ENCODE results near the gene VWA1. TPM values are rescaled to one million over a fixed set of nuclear protein-coding genes. Genes with fewer than 3 reads are reported as not detected.
"Not testable (repeated sequence)": the region's sequence is repeated elsewhere in the genome, so short reads cannot be mapped to it uniquely, and the experiment has no call there.

The VWA1 gene
- total and polyA plus RNA-seq, 10 of the 15 experiments (the other 5 are each of a cell fraction or from before 2014, with no cell fraction given): 0.02 to 1.7 (median 0.32) TPM; not detected in 2

DNA sequence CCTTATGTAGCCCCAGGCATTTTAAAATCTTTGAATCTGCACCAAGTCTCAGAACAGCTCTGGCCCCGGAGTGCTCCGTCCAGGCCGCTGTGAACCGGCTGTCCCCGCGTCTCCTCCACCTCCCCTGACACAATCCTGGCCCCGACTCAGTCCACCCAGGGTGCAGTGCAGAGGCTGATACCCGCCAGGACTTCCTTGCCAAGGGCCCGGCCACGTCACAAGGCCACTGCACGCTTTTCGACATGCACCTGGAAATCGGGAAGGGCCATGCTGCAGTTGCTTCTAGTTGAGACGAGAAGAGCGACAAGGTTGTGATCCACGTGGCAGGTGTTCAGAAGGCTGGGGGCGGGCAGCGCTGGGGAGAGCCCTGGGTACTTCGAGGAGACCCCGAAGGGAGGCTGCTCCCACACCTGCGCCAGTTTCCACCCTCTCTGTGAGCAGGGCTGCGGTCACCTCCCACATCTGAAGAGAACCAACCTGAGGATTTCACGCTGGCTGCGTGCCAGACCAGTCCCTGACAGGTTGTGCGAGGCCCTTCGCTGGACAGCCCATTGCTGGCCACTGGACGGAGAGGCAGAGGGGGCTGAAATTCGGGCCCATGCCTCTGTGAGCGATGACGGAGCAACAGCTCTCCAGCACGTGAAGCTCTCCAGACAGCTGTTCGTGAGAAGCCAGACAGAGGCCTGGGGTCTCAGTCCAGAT lies 6.7 kb downstream of the VWA1 start:
- SMC1A ChIA-PET (ENCODE audit: uncharacterized antibody, unreplicated experiment): interaction anchor here (0.7 to 1.0 kb wide), 2 partner anchors 20 to 42 kb away, joined by 3 read pairs; no protein-coding TSS in a partner anchor
- Histone ChIP-seq H3K36me3 (ENCODE audit: control insufficient read depth in 2 of 2, insufficient read depth in 2 of 2, low read length in 1 of 2) (no peaks in the 10 kb centered on the region), H3K4me3 (no peak overlapping the region), H3K79me2 (ENCODE audit: control insufficient read depth, insufficient read depth, low read length) (no peaks in the 10 kb centered on the region), H3K9ac (ENCODE audit: control insufficient read depth, insufficient read depth, low read length) (no peak overlapping the region), H3K27me3 (replicated peaks in 1 of 2; ENCODE audit: control insufficient read depth in 2 of 2, insufficient read depth in 2 of 2, low read length in 1 of 2) (no peaks in the 10 kb centered on the region), H4K20me1 (ENCODE audit: control insufficient read depth, insufficient read depth) (no peaks in the 10 kb centered on the region), H3K27ac (ENCODE audit: control insufficient read depth, insufficient read depth) (no peak overlapping the region), H3K4me2 (ENCODE audit: control insufficient read depth, insufficient read depth) (no peak overlapping the region), H3K4me1 (ENCODE audit: control insufficient read depth, insufficient read depth, low read length) (peaks cover 9% of the 10 kb centered on the region), H3K9me3 (replicated peaks; ENCODE audit: control insufficient read depth, insufficient read depth, low read length) (no peaks in the 10 kb centered on the region), H2AFZ (ENCODE audit: control insufficient read depth, low read depth, low read length) (no peak overlapping the region)
- intact Hi-C loops (cut with micrococcal nuclease; ENCODE audit: unreplicated experiment): no loop called here
- TF ChIP-seq STAT1 (conservative IDR thresholded peaks at IDR 0.05): no peak
- TF ChIP-seq ESRRA (IDR thresholded peaks at IDR 0.05; ENCODE audit: low read length): no peak
- TF ChIP-seq, protein P1, sequence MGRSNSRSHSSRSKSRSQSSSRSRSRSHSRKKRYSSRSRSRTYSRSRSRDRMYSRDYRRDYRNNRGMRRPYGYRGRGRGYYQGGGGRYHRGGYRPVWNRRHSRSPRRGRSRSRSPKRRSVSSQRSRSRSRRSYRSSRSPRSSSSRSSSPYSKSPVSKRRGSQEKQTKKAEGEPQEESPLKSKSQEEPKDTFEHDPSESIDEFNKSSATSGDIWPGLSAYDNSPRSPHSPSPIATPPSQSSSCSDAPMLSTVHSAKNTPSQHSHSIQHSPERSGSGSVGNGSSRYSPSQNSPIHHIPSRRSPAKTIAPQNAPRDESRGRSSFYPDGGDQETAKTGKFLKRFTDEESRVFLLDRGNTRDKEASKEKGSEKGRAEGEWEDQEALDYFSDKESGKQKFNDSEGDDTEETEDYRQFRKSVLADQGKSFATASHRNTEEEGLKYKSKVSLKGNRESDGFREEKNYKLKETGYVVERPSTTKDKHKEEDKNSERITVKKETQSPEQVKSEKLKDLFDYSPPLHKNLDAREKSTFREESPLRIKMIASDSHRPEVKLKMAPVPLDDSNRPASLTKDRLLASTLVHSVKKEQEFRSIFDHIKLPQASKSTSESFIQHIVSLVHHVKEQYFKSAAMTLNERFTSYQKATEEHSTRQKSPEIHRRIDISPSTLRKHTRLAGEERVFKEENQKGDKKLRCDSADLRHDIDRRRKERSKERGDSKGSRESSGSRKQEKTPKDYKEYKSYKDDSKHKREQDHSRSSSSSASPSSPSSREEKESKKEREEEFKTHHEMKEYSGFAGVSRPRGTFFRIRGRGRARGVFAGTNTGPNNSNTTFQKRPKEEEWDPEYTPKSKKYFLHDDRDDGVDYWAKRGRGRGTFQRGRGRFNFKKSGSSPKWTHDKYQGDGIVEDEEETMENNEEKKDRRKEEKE (IDR thresholded peaks at IDR 0.05): no peak
- TF ChIP-seq NFYB (IDR thresholded peaks at IDR 0.05; ENCODE audit: insufficient read depth, low read depth, low read length): no peak
- no peak for TF ChIP-seq SPI1 (IDR thresholded peaks at IDR 0.05; ENCODE audit: borderline replicate concordance, insufficient read depth, low read depth, low read length)
- TF ChIP-seq, protein P2, sequence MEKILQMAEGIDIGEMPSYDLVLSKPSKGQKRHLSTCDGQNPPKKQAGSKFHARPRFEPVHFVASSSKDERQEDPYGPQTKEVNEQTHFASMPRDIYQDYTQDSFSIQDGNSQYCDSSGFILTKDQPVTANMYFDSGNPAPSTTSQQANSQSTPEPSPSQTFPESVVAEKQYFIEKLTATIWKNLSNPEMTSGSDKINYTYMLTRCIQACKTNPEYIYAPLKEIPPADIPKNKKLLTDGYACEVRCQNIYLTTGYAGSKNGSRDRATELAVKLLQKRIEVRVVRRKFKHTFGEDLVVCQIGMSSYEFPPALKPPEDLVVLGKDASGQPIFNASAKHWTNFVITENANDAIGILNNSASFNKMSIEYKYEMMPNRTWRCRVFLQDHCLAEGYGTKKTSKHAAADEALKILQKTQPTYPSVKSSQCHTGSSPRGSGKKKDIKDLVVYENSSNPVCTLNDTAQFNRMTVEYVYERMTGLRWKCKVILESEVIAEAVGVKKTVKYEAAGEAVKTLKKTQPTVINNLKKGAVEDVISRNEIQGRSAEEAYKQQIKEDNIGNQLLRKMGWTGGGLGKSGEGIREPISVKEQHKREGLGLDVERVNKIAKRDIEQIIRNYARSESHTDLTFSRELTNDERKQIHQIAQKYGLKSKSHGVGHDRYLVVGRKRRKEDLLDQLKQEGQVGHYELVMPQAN (conservative IDR thresholded peaks at IDR 0.05): no peak
- no peak for TF ChIP-seq ZZZ3 (IDR thresholded peaks at IDR 0.05; ENCODE audit: control insufficient read depth, insufficient read length, low read depth)
- no TSS peak for BruUV-seq (replicated peaks)
- WGBS (ENCODE audit: insufficient coverage, insufficient replicate concordance, low lambda C conversion rate, missing lambda C conversion rate): 72% methylated on average over 32 of the region's 32 CpGs
- RAD21 ChIA-PET (ENCODE audit: unreplicated experiment): interaction anchor here (1.0 to 1.5 kb wide), 4 partner anchors 27 to 62 kb away, joined by 3 to 4 read pairs (median 4); partner anchors contain the start of gene MRPL20
- DNase-seq (ENCODE audit: low read depth, low spot score) (no peak), ATAC-seq (no peak), FAIRE-seq (no peak)
- in situ Hi-C loops (cut with MboI): no loop called here
- CTCF ChIA-PET: interaction anchor here (0.5 to 2.7 kb wide), 12 partner anchors 7 to 71 kb away, joined by 3 to 17 read pairs (median 4); partner anchors contain the start of genes ATAD3C, CCNL2 and MRPL20
- POLR2A ChIA-PET: interaction anchor here (1.8 kb wide), 1 partner anchor 43 kb away, joined by 4 read pairs; the partner anchor contains the start of gene CCNL2

DNA sequence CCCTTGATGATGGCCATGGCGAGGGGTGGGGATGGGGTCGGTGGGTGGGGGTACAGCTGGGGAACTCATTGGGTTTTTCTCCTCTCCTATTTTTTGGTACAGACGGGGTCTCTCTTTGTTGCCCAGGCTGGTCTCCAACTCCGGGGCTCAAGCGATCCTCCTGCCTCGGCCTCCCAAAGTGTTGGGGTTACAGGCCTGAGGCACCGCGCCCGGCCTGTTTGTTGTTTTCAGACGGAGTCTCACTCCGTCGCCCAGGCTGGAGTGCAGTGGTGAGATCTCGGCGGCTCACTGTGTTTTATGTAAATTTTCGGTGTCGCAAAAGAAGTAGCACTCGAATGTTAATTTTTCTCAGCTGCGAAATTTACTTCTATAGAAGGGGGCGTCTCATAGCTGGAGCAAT lies 11.1 kb downstream of the VWA1 start:
- H3K4me2 ChIP-seq (ENCODE audit: control insufficient read depth, insufficient read depth); H3K4me3 ChIP-seq; H3K9me3 ChIP-seq (replicated peaks; ENCODE audit: control insufficient read depth, insufficient read depth, low read length); RAD21 ChIA-PET (ENCODE audit: unreplicated experiment); FAIRE-seq; BruUV-seq (replicated peaks); DNase-seq (ENCODE audit: low read depth, low spot score); in situ Hi-C loops (cut with MboI); SMC1A ChIA-PET (ENCODE audit: uncharacterized antibody, unreplicated experiment); H3K4me1 ChIP-seq (ENCODE audit: control insufficient read depth, insufficient read depth, low read length); intact Hi-C loops (cut with micrococcal nuclease; ENCODE audit: unreplicated experiment); H3K27me3 ChIP-seq (replicated peaks in 1 of 2; ENCODE audit: control insufficient read depth in 2 of 2, insufficient read depth in 2 of 2, low read length in 1 of 2); H3K79me2 ChIP-seq (ENCODE audit: control insufficient read depth, insufficient read depth, low read length); H2AFZ ChIP-seq (ENCODE audit: control insufficient read depth, low read depth, low read length); H3K9ac ChIP-seq (ENCODE audit: control insufficient read depth, insufficient read depth, low read length); H4K20me1 ChIP-seq (ENCODE audit: control insufficient read depth, insufficient read depth); H3K36me3 ChIP-seq (ENCODE audit: control insufficient read depth in 2 of 2, insufficient read depth in 2 of 2, low read length in 1 of 2); ATAC-seq; H3K27ac ChIP-seq (ENCODE audit: control insufficient read depth, insufficient read depth); POLR2A ChIA-PET: not testable (repeated sequence)
- 66% methylated on average over 15 of the region's 19 CpGs for WGBS (ENCODE audit: insufficient coverage, insufficient replicate concordance, low lambda C conversion rate, missing lambda C conversion rate)
- CTCF ChIA-PET: interaction anchor here (0.7 kb wide), 1 partner anchor 98 kb away, joined by 4 read pairs; no protein-coding TSS in a partner anchor
